ENCODE data around the gene SLC35B2. TPM values are rescaled to one million over a fixed set of nuclear protein-coding genes. Genes with fewer than 3 reads are reported as not detected.

The SLC35B2 gene
- polyA plus RNA-seq, 1 experiment, result 145 TPM

GRCh38 chr6:44216677-44217331 is 40.5 kb downstream of the SLC35B2 start, which contains the start of gene MYMX:
Gene MYMX, plus strand, starts transcription at chr6:44216926. Its CDS starts 546 bp downstream, at chr6:44217472.
- no peak for DNase-seq (ENCODE audit: low read depth)
- no peak for TF ChIP-seq CTCF (IDR thresholded peaks at IDR 0.05; ENCODE audit: insufficient read depth, low read depth, low read length)
- CTCF ChIA-PET, result interaction anchor here (1.5 kb wide), 1 partner anchor 18 kb away, joined by 4 read pairs; no protein-coding TSS in a partner anchor
- peaks cover 6% of the 10 kb centered on the region for H3K27me3 ChIP-seq (ENCODE audit: control insufficient read depth, insufficient read depth, low read length)
- POLR2A ChIA-PET, result no interaction called here
- H3K36me3 ChIP-seq (ENCODE audit: control insufficient read depth, insufficient read depth, low read length), result no peaks in the 10 kb centered on the region
- no peak within 1 kb of the TSS for H3K4me3 ChIP-seq (ENCODE audit: low read depth, low read length)

GRCh38 chr6:44214307-44214706 is 43.0 kb downstream of the SLC35B2 start:
- Histone ChIP-seq H3K4me3 (ENCODE audit: low read depth, low read length) (no peak overlapping the region), H3K36me3 (ENCODE audit: control insufficient read depth, insufficient read depth, low read length) (no peaks in the 10 kb centered on the region), H3K27me3 (ENCODE audit: control insufficient read depth, insufficient read depth, low read length) (peaks cover 6% of the 10 kb centered on the region)
- TF ChIP-seq CTCF (IDR thresholded peaks at IDR 0.05; ENCODE audit: insufficient read depth, low read depth, low read length), result no peak
- POLR2A ChIA-PET, result no interaction called here
- no peak for DNase-seq (ENCODE audit: low read depth)
- CTCF ChIA-PET, result interaction anchor here (1.5 to 1.8 kb wide), 3 partner anchors 13 to 22 kb away, joined by 3 to 4 read pairs (median 3); no protein-coding TSS in a partner anchor

GRCh38 chr6:44211284-44211683 is 46.0 kb downstream of the SLC35B2 start:
- no peak for DNase-seq (ENCODE audit: low read depth)
- H3K27me3 ChIP-seq (ENCODE audit: control insufficient read depth, insufficient read depth, low read length), result peaks cover 6% of the 10 kb centered on the region
- H3K4me3 ChIP-seq (ENCODE audit: low read depth, low read length), result no peak overlapping the region
- ChIA-PET CTCF (interaction anchor here (1.0 to 2.5 kb wide), 4 partner anchors 8 to 45 kb away, joined by 4 to 6 read pairs (median 4); no protein-coding TSS in a partner anchor), POLR2A (no interaction called here)
- no peaks in the 10 kb centered on the region for H3K36me3 ChIP-seq (ENCODE audit: control insufficient read depth, insufficient read depth, low read length)
- TF ChIP-seq CTCF (IDR thresholded peaks at IDR 0.05; ENCODE audit: insufficient read depth, low read depth, low read length), result no peak

- CTCF ChIA-PET, result interaction anchor here (0.7 to 2.3 kb wide), 4 partner anchors 16 to 1170 kb away, joined by 3 to 5 read pairs (median 3); partner anchors contain the start of gene SLC29A1
- POLR2A ChIA-PET, result no interaction called here
Observed at GRCh38 chr6:44207966-44208365, 49.4 kb downstream of the SLC35B2 start.

More at GRCh38 chr6:44207966-44208365, 49.4 kb downstream of the SLC35B2 start:
- TF ChIP-seq CTCF (IDR thresholded peaks at IDR 0.05; ENCODE audit: insufficient read depth, low read depth, low read length), result no peak
- H3K27me3 ChIP-seq (ENCODE audit: control insufficient read depth, insufficient read depth, low read length), result peaks cover 6% of the 10 kb centered on the region
- no peaks in the 10 kb centered on the region for H3K36me3 ChIP-seq (ENCODE audit: control insufficient read depth, insufficient read depth, low read length)
- H3K4me3 ChIP-seq (ENCODE audit: low read depth, low read length), result no peak overlapping the region
- no peak for DNase-seq (ENCODE audit: low read depth)

Small RNA genes within 50 kb of the gene (small RNA-seq; reads per million reads assigned to genes)
- not detected for gene RN7SL811P (ENCODE audit: insufficient read length, low read depth, low replicate concordance)

Other genes with a start within 250 kb of the SLC35B2 start
- gene MRPL14, start 130.1 kb downstream of the SLC35B2 start, polyA plus RNA-seq (2011; rRNA removed), result 58.4 TPM in 2 replicates
- 34.1 and 56.5 TPM in 2 replicates for gene TMEM63B, start 130.0 kb downstream of the SLC35B2 start, polyA plus RNA-seq (2011; rRNA removed)
- gene CAPN11, start 98.7 kb downstream of the SLC35B2 start, polyA plus RNA-seq (2011; rRNA removed), result 0.04 TPM in 1 of 2 replicates, not detected in the other
- gene MYMX, start 40.6 kb downstream of the SLC35B2 start, polyA plus RNA-seq (2011; rRNA removed), result not detected in 2 replicates
- 25.7 and 34.1 TPM in 2 replicates for gene SLC29A1, start 33.9 kb downstream of the SLC35B2 start, polyA plus RNA-seq (2011; rRNA removed)
- 578 and 615 TPM in 2 replicates for gene HSP90AB1, start 10.4 kb downstream of the SLC35B2 start, polyA plus RNA-seq (2011; rRNA removed)
- gene NFKBIE, start 8.0 kb upstream of the SLC35B2 start, polyA plus RNA-seq (2011; rRNA removed), result 6.2 and 8.0 TPM in 2 replicates
- not detected in 2 replicates for gene TMEM151B, start 12.9 kb upstream of the SLC35B2 start, polyA plus RNA-seq (2011; rRNA removed)
- gene AARS2, start 55.8 kb upstream of the SLC35B2 start, polyA plus RNA-seq (2011; rRNA removed), result 4.5 and 7.3 TPM in 2 replicates
- gene SPATS1, start 85.1 kb upstream of the SLC35B2 start, polyA plus RNA-seq (2011; rRNA removed), result not detected in 2 replicates
- 7.6 and 13.4 TPM in 2 replicates for gene CDC5L, start 130.2 kb upstream of the SLC35B2 start, polyA plus RNA-seq (2011; rRNA removed)